ENCODE results near the gene RMC1. TPM values are rescaled to one million over a fixed set of nuclear protein-coding genes. Genes with fewer than 3 reads are reported as not detected.
A peak's percentile ranks its signal among the peaks of the same experiment; 100 is the strongest.
"Not testable (repeated sequence)": the region's sequence is repeated elsewhere in the genome, so short reads cannot be mapped to it uniquely, and the experiment has no call there.

RMC1 gene
- total RNA-seq, 2 experiments from 2014 or later, result 26.2 to 29.7 TPM

DNA sequence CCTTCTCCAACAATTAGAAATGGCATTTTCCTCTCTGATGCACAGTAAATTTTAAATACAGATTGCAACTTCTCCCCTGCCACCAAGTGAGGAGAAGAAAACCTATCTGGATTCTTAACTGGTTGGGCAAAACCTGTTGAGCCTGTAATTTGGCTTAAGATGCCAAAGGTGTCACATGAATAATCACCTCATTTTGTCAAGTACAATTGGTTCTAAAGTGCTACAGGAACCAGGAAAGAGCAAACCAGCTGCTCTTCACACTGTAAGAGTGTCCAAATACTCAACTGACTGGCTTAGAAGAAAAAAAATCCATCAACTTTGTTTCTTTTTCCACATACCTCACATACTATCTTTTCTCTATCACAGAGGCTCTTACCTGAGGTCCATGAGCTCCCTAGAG, 47.6 kb downstream of the RMC1 start:
- no peak overlapping the region for H3K4me3 Mint-ChIP-seq
- no peaks in the 10 kb centered on the region for H3K4me1 Mint-ChIP-seq (ENCODE audit: low read depth)
- H3K36me3 Mint-ChIP-seq (ENCODE audit: low read depth), result peaks cover 46% of the 10 kb centered on the region
- no peaks in the 10 kb centered on the region for H3K9me3 Mint-ChIP-seq
- no peak for DNase-seq
- CTCF ChIA-PET, result interaction anchor here (0.6 kb wide), 1 partner anchor 21 kb away, joined by 3 read pairs; no protein-coding TSS in a partner anchor
- intact Hi-C loops (cut with micrococcal nuclease), result no loop called here
- H3K27me3 Mint-ChIP-seq (ENCODE audit: low read depth), result no peaks in the 10 kb centered on the region
- no peak overlapping the region for H3K27ac Mint-ChIP-seq

DNA sequence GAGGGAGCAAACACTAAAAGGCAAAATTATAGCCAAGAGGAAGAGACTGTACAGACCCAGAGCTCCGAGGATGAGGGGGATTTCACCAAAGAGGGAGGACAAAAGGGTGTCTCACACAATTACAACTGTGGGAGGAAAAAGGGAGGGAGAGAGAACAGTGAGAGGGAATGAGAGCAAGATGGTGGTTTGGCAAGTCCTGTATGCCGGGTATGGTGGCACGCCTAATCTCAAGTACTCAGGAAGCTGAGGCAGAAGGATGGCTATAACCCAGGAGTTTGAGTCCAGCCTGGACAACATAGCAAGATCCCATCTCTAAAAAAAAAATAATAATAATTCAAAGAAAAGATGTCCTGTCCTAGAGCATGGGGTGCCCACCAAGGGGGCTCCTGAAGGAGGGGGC, 48.7 kb downstream of the RMC1 start:
- no peaks in the 10 kb centered on the region for H3K27me3 Mint-ChIP-seq (ENCODE audit: low read depth)
- H3K9me3 Mint-ChIP-seq, result no peaks in the 10 kb centered on the region
- H3K4me3 Mint-ChIP-seq, result no peak overlapping the region
- peaks cover 48% of the 10 kb centered on the region for H3K36me3 Mint-ChIP-seq (ENCODE audit: low read depth)
- no peak for DNase-seq
- intact Hi-C loops (cut with micrococcal nuclease), result no loop called here
- no peak overlapping the region for H3K27ac Mint-ChIP-seq
- H3K4me1 Mint-ChIP-seq (ENCODE audit: low read depth), result no peaks in the 10 kb centered on the region
- CTCF ChIA-PET, result interaction anchor here (0.7 kb wide), 1 partner anchor 60 kb away, joined by 4 read pairs; no protein-coding TSS in a partner anchor

DNA sequence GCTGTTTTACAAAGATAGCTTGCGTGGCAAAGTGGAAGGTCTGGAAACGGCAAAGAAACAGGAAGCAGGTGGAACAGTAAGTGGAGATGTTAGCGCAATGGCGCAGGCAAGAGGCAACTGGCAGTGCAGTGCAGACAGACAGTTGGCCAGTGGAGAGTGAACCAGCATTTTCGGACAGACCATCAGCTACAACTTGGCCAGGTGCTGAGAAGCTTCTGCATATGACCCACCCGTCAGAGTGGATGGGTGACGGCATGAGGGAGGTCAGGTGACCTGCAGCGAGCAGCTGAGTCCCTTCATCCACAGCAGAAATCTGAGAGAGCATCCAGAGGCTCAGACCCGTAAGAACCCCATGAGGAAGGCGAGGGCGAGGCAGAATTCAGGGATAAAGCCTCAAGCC, 49.2 kb downstream of the RMC1 start:
- H3K36me3 Mint-ChIP-seq (ENCODE audit: low read depth), result peaks cover 50% of the 10 kb centered on the region
- H3K27ac Mint-ChIP-seq, result peak overlapping the region; percentile 54
- CTCF ChIA-PET, result interaction anchor here (0.7 to 1.4 kb wide), 2 partner anchors 39 to 60 kb away, joined by 3 to 4 read pairs; no protein-coding TSS in a partner anchor
- H3K4me1 Mint-ChIP-seq (ENCODE audit: low read depth), result no peaks in the 10 kb centered on the region
- H3K27me3 Mint-ChIP-seq (ENCODE audit: low read depth), result no peaks in the 10 kb centered on the region
- no peak overlapping the region for H3K4me3 Mint-ChIP-seq
- no peaks in the 10 kb centered on the region for H3K9me3 Mint-ChIP-seq
- DNase-seq, result no peak
- intact Hi-C loops (cut with micrococcal nuclease), result no loop called here

- H3K27me3 Mint-ChIP-seq (ENCODE audit: low read depth), result no peaks in the 10 kb centered on the region
- H3K36me3 Mint-ChIP-seq (ENCODE audit: low read depth), result peaks cover 53% of the 10 kb centered on the region
- H3K4me1 Mint-ChIP-seq (ENCODE audit: low read depth), result no peaks in the 10 kb centered on the region
- no peak for DNase-seq
- intact Hi-C loops (cut with micrococcal nuclease), result no loop called here
- H3K9me3 Mint-ChIP-seq, result no peaks in the 10 kb centered on the region
- CTCF ChIA-PET, result interaction anchor here (0.6 to 1.4 kb wide), 2 partner anchors 38 to 638 kb away, joined by 3 read pairs; no protein-coding TSS in a partner anchor
- H3K4me3 Mint-ChIP-seq, result no peak overlapping the region
- H3K27ac Mint-ChIP-seq, result no peak overlapping the region
These were observed 50.6 kb downstream of the RMC1 start for GRCh38 chr18:23553887-23554286.

DNA sequence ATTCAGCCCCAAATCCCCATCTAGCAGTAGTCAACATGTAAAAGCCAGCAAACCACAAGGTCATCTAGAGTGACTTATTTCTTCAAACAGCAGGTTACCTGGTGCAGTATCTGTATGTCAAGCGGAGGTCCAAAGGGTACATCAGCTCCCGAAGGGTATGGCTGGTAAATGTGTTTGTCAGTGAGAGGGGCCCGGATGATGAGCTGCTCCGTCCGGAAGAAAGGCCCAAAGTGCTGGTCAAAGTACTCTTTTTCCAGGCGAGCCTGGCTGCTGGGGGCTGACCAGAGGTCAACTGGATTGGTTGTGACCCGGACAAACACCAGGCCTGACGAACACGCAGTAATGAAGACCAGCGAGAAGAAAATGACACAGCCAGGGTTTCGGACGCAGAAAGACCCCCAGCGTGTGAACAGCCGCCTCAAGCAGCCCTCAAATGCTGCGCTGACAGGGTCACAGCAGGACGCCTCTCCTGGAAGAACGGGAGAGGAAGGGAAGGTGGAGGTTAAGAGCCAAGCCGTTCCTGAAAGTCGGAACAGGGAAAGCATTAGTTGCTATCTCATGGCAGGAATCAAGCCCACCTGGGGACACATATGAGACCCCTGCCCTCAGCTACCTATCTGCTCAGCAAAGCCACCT, 53.0 kb downstream of the RMC1 start:
- no peak for DNase-seq
- H3K9me3 Mint-ChIP-seq, result no peaks in the 10 kb centered on the region
- H3K4me3 Mint-ChIP-seq, result no peak overlapping the region
- H3K27me3 Mint-ChIP-seq (ENCODE audit: low read depth), result no peaks in the 10 kb centered on the region
- no peak overlapping the region for H3K27ac Mint-ChIP-seq
- intact Hi-C loops (cut with micrococcal nuclease), result no loop called here
- H3K4me1 Mint-ChIP-seq (ENCODE audit: low read depth), result no peaks in the 10 kb centered on the region
- H3K36me3 Mint-ChIP-seq (ENCODE audit: low read depth), result peaks cover 54% of the 10 kb centered on the region
- CTCF ChIA-PET, result no interaction called here

- H3K27ac Mint-ChIP-seq; H3K4me1 Mint-ChIP-seq (ENCODE audit: low read depth); H3K4me3 Mint-ChIP-seq; H3K27me3 Mint-ChIP-seq (ENCODE audit: low read depth); CTCF ChIA-PET; H3K9me3 Mint-ChIP-seq; intact Hi-C loops (cut with micrococcal nuclease); DNase-seq: not testable (repeated sequence)
- H3K36me3 Mint-ChIP-seq (ENCODE audit: low read depth), result peaks cover 49% of the 10 kb centered on the region
These were observed 54.2 kb downstream of the RMC1 start for GRCh38 chr18:23557511-23557910.

DNA sequence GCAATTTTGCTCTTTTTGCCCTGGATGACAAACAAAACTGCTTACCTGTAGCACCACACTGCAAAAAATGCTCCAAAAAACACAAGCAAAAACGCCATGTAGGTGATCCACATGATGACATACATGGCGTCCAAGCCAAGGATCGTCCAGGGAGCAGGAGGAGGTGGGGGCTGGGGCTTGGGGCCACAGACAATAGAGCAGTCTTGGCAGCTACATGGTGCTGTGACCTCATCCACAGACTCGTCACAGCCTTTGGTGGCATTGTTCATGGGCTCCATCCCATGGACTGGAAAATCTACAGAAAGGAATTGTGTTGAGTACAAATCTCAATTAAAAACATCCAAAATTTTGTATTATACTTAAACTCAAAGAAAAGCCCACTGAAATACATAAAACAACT, 56.9 kb downstream of the RMC1 start:
- H3K36me3 Mint-ChIP-seq (ENCODE audit: low read depth), result peaks cover 41% of the 10 kb centered on the region
- peaks cover 7% of the 10 kb centered on the region for H3K4me1 Mint-ChIP-seq (ENCODE audit: low read depth)
- no peak overlapping the region for H3K27ac Mint-ChIP-seq
- no peaks in the 10 kb centered on the region for H3K9me3 Mint-ChIP-seq
- H3K27me3 Mint-ChIP-seq (ENCODE audit: low read depth), result no peaks in the 10 kb centered on the region
- no peak overlapping the region for H3K4me3 Mint-ChIP-seq
- intact Hi-C loops (cut with micrococcal nuclease), result no loop called here
- CTCF ChIA-PET, result no interaction called here
- no peak for DNase-seq

DNA sequence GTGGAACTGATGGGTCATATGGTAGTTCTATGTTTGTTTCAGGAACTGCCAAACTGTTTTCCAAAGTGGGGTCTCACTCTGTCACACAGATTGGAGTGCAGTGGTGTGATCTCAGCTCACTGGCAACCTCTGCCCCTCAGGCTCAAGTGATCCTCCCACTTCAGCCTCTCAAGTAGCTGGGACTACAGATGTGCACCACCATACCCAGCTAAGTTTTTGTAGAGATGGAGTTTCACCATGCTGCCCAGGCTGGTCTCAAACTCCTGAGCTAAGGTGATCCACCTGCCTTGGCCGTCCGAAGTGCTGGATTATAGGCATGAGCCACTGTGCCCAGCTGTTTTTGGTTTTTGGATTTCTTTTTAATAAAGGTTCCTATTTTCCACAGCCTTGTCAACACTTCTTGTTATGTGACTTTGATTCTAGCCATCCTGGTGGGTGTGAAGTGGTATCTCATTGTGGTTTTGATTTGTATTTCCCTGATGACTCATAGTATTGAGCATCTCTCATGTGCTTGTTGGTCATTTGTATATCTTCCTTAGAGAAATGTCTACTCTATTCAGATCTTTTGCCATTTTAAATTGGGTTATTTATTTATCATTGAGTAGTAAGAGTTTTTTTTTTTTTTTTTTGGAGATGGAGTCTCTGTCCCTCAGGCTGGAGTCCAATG, 60.2 kb downstream of the RMC1 start:
- CTCF ChIA-PET, result interaction anchor here (0.7 to 2.3 kb wide), 3 partner anchors 24 to 603 kb away, joined by 4 to 7 read pairs (median 6); no protein-coding TSS in a partner anchor
- Mint-ChIP-seq H3K9me3 (no peaks in the 10 kb centered on the region), H3K27ac (no peak overlapping the region), H3K4me3 (no peak overlapping the region), H3K27me3 (ENCODE audit: low read depth) (no peaks in the 10 kb centered on the region), H3K4me1 (ENCODE audit: low read depth) (peaks cover 7% of the 10 kb centered on the region), H3K36me3 (ENCODE audit: low read depth) (peaks cover 43% of the 10 kb centered on the region)
- no peak for DNase-seq
- intact Hi-C loops (cut with micrococcal nuclease), result loop anchor here (1.0 kb wide), 2 partner anchors 11 to 23 kb away; partner anchors contain the start of gene NPC1

GRCh38 chr18:23565916-23566547, 62.7 kb downstream of the RMC1 start:
- DNase-seq, result no peak
- no peak overlapping the region for H3K4me3 Mint-ChIP-seq
- H3K27ac Mint-ChIP-seq, result no peak overlapping the region
- peaks cover 7% of the 10 kb centered on the region for H3K4me1 Mint-ChIP-seq (ENCODE audit: low read depth)
- intact Hi-C loops (cut with micrococcal nuclease), result no loop called here
- no peaks in the 10 kb centered on the region for H3K27me3 Mint-ChIP-seq (ENCODE audit: low read depth)
- CTCF ChIA-PET, result no interaction called here
- H3K9me3 Mint-ChIP-seq, result no peaks in the 10 kb centered on the region
- H3K36me3 Mint-ChIP-seq (ENCODE audit: low read depth), result peaks cover 53% of the 10 kb centered on the region

DNA sequence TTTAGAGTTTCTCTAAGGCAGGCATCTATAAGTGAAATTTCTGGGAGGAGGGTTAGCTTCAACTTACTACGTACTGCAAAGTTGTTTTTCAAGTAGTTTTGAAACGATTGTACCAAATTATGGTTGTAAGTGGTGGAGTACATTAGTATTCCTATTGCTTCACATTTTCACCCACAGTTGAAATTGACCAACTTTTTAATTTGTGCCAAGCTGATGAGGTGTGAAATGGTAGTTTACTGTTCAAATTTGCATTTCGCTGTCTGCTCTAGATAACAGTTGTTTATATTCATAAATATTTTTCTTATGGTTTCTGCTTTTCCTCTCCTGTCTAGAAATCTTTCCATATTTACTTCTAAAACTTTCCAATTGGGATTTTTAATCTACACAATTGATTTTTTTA, 64.4 kb downstream of the RMC1 start:
- CTCF ChIA-PET, result no interaction called here
- H3K4me3 Mint-ChIP-seq, result no peak overlapping the region
- H3K9me3 Mint-ChIP-seq, result no peaks in the 10 kb centered on the region
- H3K36me3 Mint-ChIP-seq (ENCODE audit: low read depth), result peaks cover 52% of the 10 kb centered on the region
- H3K27ac Mint-ChIP-seq, result no peak overlapping the region
- H3K4me1 Mint-ChIP-seq (ENCODE audit: low read depth), result peaks cover 11% of the 10 kb centered on the region
- no peaks in the 10 kb centered on the region for H3K27me3 Mint-ChIP-seq (ENCODE audit: low read depth)
- intact Hi-C loops (cut with micrococcal nuclease), result no loop called here
- DNase-seq, result no peak

- Mint-ChIP-seq H3K4me1 (ENCODE audit: low read depth) (peaks cover 12% of the 10 kb centered on the region), H3K9me3 (no peaks in the 10 kb centered on the region), H3K36me3 (ENCODE audit: low read depth) (peaks cover 50% of the 10 kb centered on the region), H3K4me3 (no peak overlapping the region), H3K27me3 (ENCODE audit: low read depth) (no peaks in the 10 kb centered on the region), H3K27ac (no peak overlapping the region)
- CTCF ChIA-PET, result interaction anchor here (1.0 kb wide), 1 partner anchor 14 kb away, joined by 3 read pairs; no protein-coding TSS in a partner anchor
- intact Hi-C loops (cut with micrococcal nuclease), result no loop called here
- DNase-seq, result no peak
These were observed 65.2 kb downstream of the RMC1 start for GRCh38 chr18:23568281-23569138.
